Trophoblast cell (in vitro differentiated cells and primary cell): ENCODE measurements around the gene PIAS1. TPM values are rescaled to one million over a fixed set of nuclear protein-coding genes. Genes with fewer than 3 reads are reported as not detected.
"Not testable (repeated sequence)": the region's sequence is repeated elsewhere in the genome, so short reads cannot be mapped to it uniquely, and the experiment has no call there.

Experiments
- DNase-seq, 2 donors: peaks; one replicate each; pipeline ENCODE4 v3.0.0-alpha.2; 2016
- H2AFZ ChIP-seq: 2 replicates; pipeline ENCODE4 v1.6.1; 2013; ENCODE audit warnings: low read length, moderate library complexity, mild to moderate bottlenecking; ENCODE audit not compliant: insufficient read depth, poor library complexity
- H2AK5ac ChIP-seq: 2 replicates; pipeline ENCODE4 v1.6.1; 2013; ENCODE audit warnings: mild to moderate bottlenecking, low read length
- H2BK120ac ChIP-seq: 2 replicates; pipeline ENCODE4 v1.6.1; 2013; ENCODE audit warnings: low read length, mild to moderate bottlenecking, moderate library complexity; ENCODE audit not compliant: insufficient read depth, poor library complexity
- H2BK12ac ChIP-seq: 2 replicates; pipeline ENCODE4 v1.6.1; 2013; ENCODE audit warnings: mild to moderate bottlenecking, low read length, moderate library complexity
- H2BK5ac ChIP-seq: 2 replicates; pipeline ENCODE4 v1.6.1; 2013; ENCODE audit warnings: low read length, low read depth, moderate library complexity, mild to moderate bottlenecking; ENCODE audit not compliant: poor library complexity
- H3K14ac ChIP-seq: 2 replicates; pipeline ENCODE4 v1.6.1; 2013; ENCODE audit warnings: mild to moderate bottlenecking, low read length
- H3K18ac ChIP-seq: 2 replicates; pipeline ENCODE4 v1.6.1; 2013; ENCODE audit warnings: mild to moderate bottlenecking, low read length
- H3K23ac ChIP-seq: 2 replicates; pipeline ENCODE4 v1.6.1; 2013; ENCODE audit warnings: low read length
- H3K27ac ChIP-seq: 2 replicates; pipeline ENCODE4 v1.5.1; 2013; ENCODE audit warnings: low read depth, mild to moderate bottlenecking, inconsistent platforms, low read length, moderate library complexity
- H3K27me3 ChIP-seq: 2 replicates; pipeline ENCODE4 v1.6.1; 2013; ENCODE audit warnings: inconsistent platforms, mild to moderate bottlenecking, low read length, moderate library complexity; ENCODE audit not compliant: insufficient read depth
- H3K36me3 ChIP-seq, 2 experiments: 1 replicate in 1 of 2; 2 replicates in 1 of 2; pipeline ENCODE4 v1.6.1; 2013; ENCODE audit warnings: low read length in 2 of 2, mild to moderate bottlenecking in 2 of 2, moderate library complexity in 1 of 2; ENCODE audit not compliant: insufficient read depth in 2 of 2, control insufficient read depth in 1 of 2
- H3K4ac ChIP-seq: 2 replicates; pipeline ENCODE4 v1.6.1; 2013; ENCODE audit warnings: low read depth, mild to moderate bottlenecking, low read length, moderate library complexity
- H3K4me1 ChIP-seq, 2 experiments: 1 replicate in 1 of 2; 2 replicates in 1 of 2; pipeline ENCODE4 v1.6.1; 2013; ENCODE audit warnings: low read length in 2 of 2, mild to moderate bottlenecking in 2 of 2, moderate library complexity in 1 of 2; ENCODE audit not compliant: insufficient read depth in 2 of 2, control insufficient read depth in 1 of 2
- H3K4me2 ChIP-seq: 2 replicates; pipeline ENCODE4 v1.6.1; 2013; ENCODE audit warnings: inconsistent platforms, mild to moderate bottlenecking, low read length, moderate library complexity
- H3K4me3 ChIP-seq: 2 replicates; pipeline ENCODE4 v1.5.1; 2013; ENCODE audit warnings: mild to moderate bottlenecking, low read depth, low read length, inconsistent platforms
- H3K79me1 ChIP-seq: one replicate; pipeline ENCODE4 v1.6.1; 2013; ENCODE audit warnings: low read length
- H3K79me2 ChIP-seq: 2 replicates; pipeline ENCODE4 v1.6.1; 2013; ENCODE audit warnings: low read length, mild to moderate bottlenecking; ENCODE audit not compliant: control insufficient read depth, insufficient read depth, poor library complexity
- H3K9ac ChIP-seq: 2 replicates; pipeline ENCODE4 v1.6.1; 2013; ENCODE audit warnings: mild to moderate bottlenecking, low read length
- H3K9me3 ChIP-seq: 2 replicates; pipeline ENCODE4 v1.6.1; 2013; ENCODE audit warnings: low read depth, mild to moderate bottlenecking, control low read depth, inconsistent platforms, low read length; ENCODE audit not compliant: insufficient read depth
- H4K12ac ChIP-seq: 2 replicates; pipeline ENCODE4 v1.6.1; 2013; ENCODE audit warnings: low read depth, mild to moderate bottlenecking, low read length, moderate library complexity
- H4K8ac ChIP-seq: 2 replicates; pipeline ENCODE4 v1.6.1; 2013; ENCODE audit warnings: low read depth, mild to moderate bottlenecking, low read length, moderate library complexity
- H4K91ac ChIP-seq: one replicate; pipeline ENCODE4 v1.6.1; 2013; ENCODE audit warnings: low read depth, mild to moderate bottlenecking, low read length, moderate library complexity
- WGBS: extraction: QIAGEN DNeasy Blood & Tissue Kit; methylation state at CpG from one replicate; pipeline ENCODE4 v1.1.7; 2013; ENCODE audit warnings: missing lambda C conversion rate; ENCODE audit not compliant: insufficient read length, insufficient coverage; ENCODE audit errors: extremely low coverage; 5-methylcytosine and 5-hydroxymethylcytosine counted together
- polyA plus RNA-seq: library from polyadenylated mRNA; stranded (reverse); fragments of 200-250 nt; gene quantifications from 2 replicates; pipeline ENCODE4 v1.2.3, GENCODE V29; 2013

The PIAS1 gene
- 50.5 and 52.4 TPM in 2 replicates for polyA plus RNA-seq

DNA sequence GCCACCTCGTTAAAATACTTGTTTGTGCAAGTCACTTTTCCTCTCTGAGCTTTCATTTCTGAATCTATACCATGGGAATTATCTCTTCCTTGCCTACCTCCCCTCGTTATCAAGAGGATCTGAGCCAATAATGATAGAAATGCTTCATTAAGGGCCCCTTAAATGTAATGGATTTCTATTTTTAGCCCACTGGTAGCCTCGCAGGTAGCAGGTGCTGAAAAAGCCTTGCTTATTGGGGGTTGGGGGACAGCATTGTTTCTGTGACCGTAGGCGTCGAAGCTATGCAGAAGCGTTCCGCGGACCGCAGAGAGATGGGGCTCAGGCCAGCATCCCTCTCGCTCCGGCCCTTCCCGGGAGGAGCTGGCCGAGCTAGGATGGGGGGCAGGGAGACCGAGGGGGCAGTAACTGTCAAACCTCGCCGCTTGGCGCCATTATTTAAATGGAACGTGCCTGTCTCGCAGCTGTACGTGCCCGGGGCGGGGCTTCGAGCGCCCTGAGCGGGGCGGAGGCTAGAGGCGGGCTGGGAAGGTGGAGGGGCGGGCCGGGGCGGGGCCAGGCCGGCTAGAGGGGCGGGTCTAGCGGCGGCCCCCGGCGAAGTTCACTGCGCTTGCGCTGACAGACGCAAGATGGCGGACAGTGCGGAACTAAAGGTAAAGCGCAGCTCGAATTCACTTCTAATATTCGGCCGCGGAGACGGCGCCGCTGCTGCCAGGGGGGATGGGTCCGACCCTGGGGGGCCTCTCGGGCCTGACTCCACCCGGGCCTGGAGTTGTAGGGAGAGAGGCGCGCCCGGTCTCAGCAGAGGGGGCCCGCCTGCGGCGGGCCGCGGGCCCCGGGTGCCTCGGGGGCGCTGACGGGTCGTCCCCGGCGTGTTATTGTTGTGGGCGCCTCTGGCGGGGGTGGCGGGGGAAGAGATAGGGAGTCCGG lies at the start of gene PIAS1:
Gene PIAS1, plus strand, starts transcription at position 615 of the 927 bp plus-strand sequence. Its CDS starts 12 bp downstream, at position 627.
- H3K27me3 ChIP-seq = no peaks in the 10 kb centered on the region
- H2BK5ac ChIP-seq = peak within 1 kb of the TSS; percentile 87
- peak within 1 kb of the TSS; percentile 94 for H3K4ac ChIP-seq
- H4K12ac ChIP-seq = peak within 1 kb of the TSS; percentile 92
- H2AK5ac ChIP-seq = no peak within 1 kb of the TSS
- peak within 1 kb of the TSS; percentile 91 for H2BK120ac ChIP-seq
- no peaks in the 10 kb centered on the region for H3K36me3 ChIP-seq
- peak within 1 kb of the TSS; percentile 87 for H3K9ac ChIP-seq
- peak within 1 kb of the TSS; percentile 65 for H2BK12ac ChIP-seq
- peak within 1 kb of the TSS; percentile 92 for H4K91ac ChIP-seq
- no CpG with 5 or more reads among the region's 72 CpGs for WGBS
- peaks cover 14% of the 10 kb centered on the region for H3K79me2 ChIP-seq
- no peaks in the 10 kb centered on the region for H3K9me3 ChIP-seq
- peak within 1 kb of the TSS; percentile 94 for H3K27ac ChIP-seq
- DNase-seq = peak; percentile 93 to 97
- peak within 1 kb of the TSS; percentile 92 for H4K8ac ChIP-seq
- H3K23ac ChIP-seq = peak within 1 kb of the TSS; percentile 67
- peak within 1 kb of the TSS; percentile 90 for H3K18ac ChIP-seq
- peaks cover 9% of the 10 kb centered on the region for H3K79me1 ChIP-seq
- peaks cover 0 to 2% of the 10 kb centered on the region in 2 experiments for H3K4me1 ChIP-seq
- H3K14ac ChIP-seq = peak within 1 kb of the TSS; percentile 94
- H3K4me3 ChIP-seq = peak within 1 kb of the TSS; percentile 87
- peak within 1 kb of the TSS; percentile 96 for H3K4me2 ChIP-seq
- peak within 1 kb of the TSS; percentile 99 for H2AFZ ChIP-seq

DNA sequence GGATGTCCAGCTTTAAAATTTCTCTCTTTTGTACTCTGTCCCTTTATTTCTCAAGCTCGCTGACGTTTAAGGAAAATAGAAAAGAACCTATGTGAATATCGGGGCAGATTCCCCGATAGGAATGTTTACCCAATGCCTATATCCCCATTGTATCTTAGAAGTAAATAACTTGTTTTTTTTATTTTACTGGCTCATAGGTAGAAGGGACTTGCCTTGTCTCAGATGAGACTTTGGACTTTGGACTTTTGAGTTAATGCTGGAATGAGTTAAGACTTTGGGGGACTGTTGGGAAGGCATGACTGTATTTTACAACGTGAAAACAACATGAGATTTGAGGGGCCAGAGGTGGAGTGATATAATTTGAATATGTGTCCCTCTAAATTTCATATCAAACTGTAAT lies 46.5 kb upstream of the PIAS1 start:
- not testable (repeated sequence) for H2BK5ac ChIP-seq, H3K79me1 ChIP-seq, H4K91ac ChIP-seq, H3K9ac ChIP-seq, H3K36me3 ChIP-seq, H3K23ac ChIP-seq, H3K27me3 ChIP-seq, H3K79me2 ChIP-seq, H4K8ac ChIP-seq, H2AK5ac ChIP-seq, DNase-seq, H4K12ac ChIP-seq, H3K4ac ChIP-seq, H3K18ac ChIP-seq, H3K4me3 ChIP-seq, H2AFZ ChIP-seq, H3K14ac ChIP-seq, H3K9me3 ChIP-seq, H3K27ac ChIP-seq, H3K4me1 ChIP-seq, H3K4me2 ChIP-seq, H2BK12ac ChIP-seq, H2BK120ac ChIP-seq
- no CpG with 5 or more reads among the region's 5 CpGs for WGBS

DNA sequence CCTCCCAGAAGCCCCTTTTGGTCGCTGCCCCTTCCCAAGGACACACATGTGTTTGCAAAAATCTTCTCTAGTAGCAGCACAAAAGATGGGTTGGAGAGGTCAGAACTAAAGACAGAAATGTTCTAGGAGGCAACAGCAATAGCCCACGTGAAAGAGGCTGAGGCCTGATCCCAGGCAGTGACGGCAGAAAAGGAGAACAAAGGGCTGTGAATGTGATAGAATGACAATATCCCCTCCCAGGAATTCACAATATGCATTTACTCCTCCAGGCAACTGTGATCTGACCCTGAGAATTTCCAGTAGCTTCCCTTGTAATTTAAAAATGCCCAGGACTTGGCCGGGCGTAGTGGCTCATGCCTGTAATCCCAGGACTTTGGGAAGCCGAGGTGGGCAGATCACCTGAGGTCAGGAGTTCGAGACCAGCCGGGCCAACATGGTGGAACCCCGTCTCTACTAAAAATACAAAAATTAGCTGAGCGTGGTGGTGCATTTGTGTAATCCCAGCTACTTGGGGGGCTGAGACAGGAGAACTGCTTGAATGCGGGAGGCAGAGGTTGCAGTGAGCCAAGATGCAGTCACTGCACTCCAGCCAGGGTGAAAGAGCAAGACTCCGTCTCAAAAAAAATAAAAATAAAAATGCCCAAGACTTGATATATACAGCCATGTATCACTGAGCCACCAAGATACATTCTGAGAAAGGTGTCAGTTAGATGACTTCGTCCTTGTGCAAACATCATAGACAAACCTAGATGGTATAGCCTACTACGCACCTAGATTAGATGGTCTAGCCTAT lies 43.6 kb upstream of the PIAS1 start:
- H4K12ac ChIP-seq = no peak overlapping the region
- H3K4me3 ChIP-seq = no peak overlapping the region
- H3K23ac ChIP-seq = no peak overlapping the region
- H3K14ac ChIP-seq = no peak overlapping the region
- H3K4ac ChIP-seq = no peak overlapping the region
- no peak overlapping the region for H2BK120ac ChIP-seq
- no CpG with 5 or more reads among the region's 14 CpGs for WGBS
- H3K27ac ChIP-seq = no peak overlapping the region
- no peaks in the 10 kb centered on the region for H3K79me1 ChIP-seq
- no peak overlapping the region for H3K9ac ChIP-seq
- H3K36me3 ChIP-seq = no peaks in the 10 kb centered on the region
- H2AK5ac ChIP-seq = no peak overlapping the region
- no peaks in the 10 kb centered on the region for H3K79me2 ChIP-seq
- no peak overlapping the region for H3K4me2 ChIP-seq
- H3K9me3 ChIP-seq = peaks cover 5% of the 10 kb centered on the region
- H4K91ac ChIP-seq = no peak overlapping the region
- no peak overlapping the region for H3K18ac ChIP-seq
- DNase-seq = peak; percentile 29 to 57
- no peaks in the 10 kb centered on the region for H3K27me3 ChIP-seq
- H2AFZ ChIP-seq = no peak overlapping the region
- peaks cover 0 to 2% of the 10 kb centered on the region in 2 experiments for H3K4me1 ChIP-seq
- no peak overlapping the region for H4K8ac ChIP-seq
- no peak overlapping the region for H2BK5ac ChIP-seq
- H2BK12ac ChIP-seq = no peak overlapping the region

DNA sequence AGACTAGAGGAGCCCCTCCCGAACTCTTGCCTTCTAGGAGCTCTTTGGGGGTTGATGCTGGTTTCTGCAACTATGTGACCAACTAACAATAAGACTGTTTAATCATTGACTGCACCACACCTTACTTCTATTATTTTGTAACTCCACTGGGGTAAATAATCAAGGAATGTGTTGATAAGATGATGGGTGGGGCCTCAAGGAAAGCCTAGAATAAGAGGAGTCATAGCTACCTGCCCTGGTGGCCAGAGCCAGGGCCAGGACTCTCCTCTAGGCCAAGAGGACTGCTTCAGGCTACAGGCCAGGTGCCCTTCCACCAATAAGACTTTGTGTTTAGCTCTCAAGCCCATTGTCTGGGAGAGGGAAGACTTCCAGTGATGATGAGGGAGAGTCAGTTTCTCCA lies 41.2 kb upstream of the PIAS1 start:
- H3K23ac ChIP-seq = no peak overlapping the region
- H3K14ac ChIP-seq = no peak overlapping the region
- H3K27ac ChIP-seq = no peak overlapping the region
- no peaks in the 10 kb centered on the region for H3K9me3 ChIP-seq
- no peak overlapping the region for H2BK120ac ChIP-seq
- H4K91ac ChIP-seq = no peak overlapping the region
- H3K27me3 ChIP-seq = no peaks in the 10 kb centered on the region
- H3K4me2 ChIP-seq = no peak overlapping the region
- no peak overlapping the region for H2AK5ac ChIP-seq
- H3K79me2 ChIP-seq = no peaks in the 10 kb centered on the region
- no peak overlapping the region for H3K4ac ChIP-seq
- WGBS = no CpG with 5 or more reads among the region's 1 CpG
- no peak overlapping the region for H2BK5ac ChIP-seq
- H3K79me1 ChIP-seq = peaks cover 6% of the 10 kb centered on the region
- no peak overlapping the region for H2BK12ac ChIP-seq
- peaks cover 0 to 2% of the 10 kb centered on the region in 2 experiments for H3K4me1 ChIP-seq
- H4K8ac ChIP-seq = no peak overlapping the region
- no peak overlapping the region for H4K12ac ChIP-seq
- no peak overlapping the region for H3K4me3 ChIP-seq
- no peak overlapping the region for H2AFZ ChIP-seq
- H3K9ac ChIP-seq = no peak overlapping the region
- DNase-seq = no peak
- no peaks in the 10 kb centered on the region for H3K36me3 ChIP-seq
- H3K18ac ChIP-seq = no peak overlapping the region
